ENCODE measurements around the gene CALCB. TPM values are rescaled to one million over a fixed set of nuclear protein-coding genes. Genes with fewer than 3 reads are reported as not detected.

The CALCB gene
- total RNA-seq, 2 experiments from 2014 or later, result 0.91 to 1.4 TPM

DNA sequence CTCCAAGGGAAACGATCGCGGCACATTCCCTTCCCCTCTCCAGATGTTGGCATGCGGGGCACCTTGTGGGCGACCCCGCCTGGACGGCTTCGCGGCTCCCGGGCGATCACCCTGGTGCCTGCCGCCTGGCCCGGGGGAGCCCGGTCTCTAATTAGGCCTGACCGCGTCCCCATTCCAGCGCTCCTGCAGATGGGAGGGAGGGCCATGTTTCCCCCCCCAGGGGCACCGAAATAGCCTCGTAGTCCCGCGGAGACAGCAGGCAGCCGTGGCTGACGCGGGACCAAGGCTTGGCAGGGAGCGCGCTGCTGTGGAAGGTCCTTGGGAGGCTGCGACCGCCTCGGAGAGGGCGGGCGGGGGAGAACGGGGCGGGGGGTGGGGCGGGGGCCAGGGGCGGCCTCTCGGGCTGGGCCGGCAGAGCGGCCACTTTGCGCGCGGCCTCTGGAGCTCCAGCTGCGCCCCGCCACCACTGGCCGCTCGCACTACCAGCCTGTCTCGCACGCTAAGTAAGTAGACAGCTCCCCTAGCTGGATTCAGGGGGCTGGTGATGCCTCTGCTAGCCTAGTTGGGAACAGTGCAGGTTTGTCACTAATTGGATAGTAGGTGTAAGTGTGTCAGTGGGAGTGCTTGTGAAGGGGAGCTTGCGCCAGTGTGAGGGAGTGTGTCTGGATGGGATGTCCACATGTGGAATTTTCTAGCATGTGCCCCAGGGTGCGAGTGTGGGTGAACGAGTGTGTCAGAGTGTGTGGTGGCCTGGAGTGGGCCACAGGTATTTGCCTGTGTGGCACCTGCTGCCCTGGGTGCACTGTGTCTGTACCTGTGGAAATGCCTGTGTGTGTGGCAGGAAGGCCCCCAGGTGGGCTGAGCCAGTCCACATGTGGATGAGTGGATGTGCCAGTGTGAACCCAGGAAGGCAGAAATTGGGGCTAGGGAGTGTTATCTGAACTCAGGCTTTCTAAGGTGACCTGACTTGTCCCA is 41.4 kb downstream of the CALCB start, which contains the start of gene INSC:
TSS of gene INSC (plus strand) at position 423 of the 975 bp plus-strand sequence. CDS start 34,252 bp downstream, outside the sequence.
- H3K27ac Mint-ChIP-seq, result no peak within 1 kb of the TSS

DNA sequence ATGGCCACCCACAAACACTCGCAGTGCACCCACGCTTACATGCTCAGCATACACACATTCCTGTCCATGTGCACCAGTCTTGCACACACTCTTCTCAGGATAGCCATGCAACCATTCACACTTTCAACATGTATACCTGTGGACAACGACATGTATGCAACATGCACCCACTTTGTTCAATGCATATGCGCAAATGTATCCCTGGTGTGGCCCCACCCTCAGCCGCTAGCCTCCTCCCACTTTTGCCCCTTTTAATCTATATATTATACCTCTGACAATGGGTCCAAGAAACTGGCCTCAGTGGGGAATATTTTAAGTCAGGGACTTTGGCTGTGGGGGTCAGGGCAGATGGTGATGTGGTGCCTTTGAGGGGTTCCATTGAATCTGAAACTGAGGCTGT is 42.3 kb downstream of the CALCB start:
- CTCF ChIA-PET, result interaction anchor here (4.4 kb wide), 1 partner anchor 15 kb away, joined by 22 read pairs; no protein-coding TSS in a partner anchor
- Mint-ChIP-seq H3K36me3 (peaks cover 3% of the 10 kb centered on the region), H3K27me3 (peaks cover 38% of the 10 kb centered on the region), H3K9me3 (ENCODE audit: low read depth) (no peaks in the 10 kb centered on the region), H3K4me1 (peaks cover 48% of the 10 kb centered on the region), H3K27ac (no peak overlapping the region), H3K4me3 (no peak overlapping the region)
- DNase-seq (no peak), ATAC-seq (no peak)

More for the DNA sequence above, 41.4 kb downstream of the CALCB start, which contains the start of gene INSC:
- Mint-ChIP-seq H3K9me3 (ENCODE audit: low read depth) (no peaks in the 10 kb centered on the region), H3K27me3 (peaks cover 34% of the 10 kb centered on the region), H3K4me1 (peaks cover 40% of the 10 kb centered on the region), H3K4me3 (no peak within 1 kb of the TSS), H3K36me3 (no peaks in the 10 kb centered on the region)
- DNase-seq (no peak), ATAC-seq (no peak)
- CTCF ChIA-PET, result interaction anchor here (3.5 kb wide), 1 partner anchor 14 kb away, joined by 13 read pairs; no protein-coding TSS in a partner anchor

DNA sequence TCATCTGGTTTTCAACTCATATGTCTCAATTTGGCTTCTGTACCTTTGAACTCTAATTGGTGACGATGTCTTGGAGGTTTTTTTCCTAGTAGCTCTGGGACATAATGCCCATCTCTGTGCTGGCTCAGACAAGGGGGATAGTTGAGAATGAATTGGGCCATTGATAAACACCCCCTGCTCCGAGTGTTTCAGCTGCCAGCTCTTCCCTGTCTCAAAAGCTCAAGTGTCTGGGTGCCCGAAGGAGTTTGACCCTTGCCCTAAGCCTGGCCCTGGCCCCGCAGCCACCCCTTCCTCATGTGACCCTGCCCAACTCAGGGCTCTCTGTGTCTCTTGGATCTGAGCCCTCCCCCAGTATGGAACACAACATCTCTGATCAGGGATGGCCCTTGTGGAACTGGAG is 44.4 kb downstream of the CALCB start:
- CTCF ChIA-PET, result interaction anchor here (1.1 to 4.4 kb wide), 5 partner anchors 17 to 210 kb away, joined by 3 to 22 read pairs (median 5); no protein-coding TSS in a partner anchor
- no peak overlapping the region for H3K4me3 Mint-ChIP-seq
- no peak overlapping the region for H3K27ac Mint-ChIP-seq
- ATAC-seq (no peak), DNase-seq (no peak)
- peaks cover 49% of the 10 kb centered on the region for H3K27me3 Mint-ChIP-seq
- peaks cover 3% of the 10 kb centered on the region for H3K36me3 Mint-ChIP-seq
- H3K9me3 Mint-ChIP-seq (ENCODE audit: low read depth), result no peaks in the 10 kb centered on the region
- peaks cover 48% of the 10 kb centered on the region for H3K4me1 Mint-ChIP-seq

DNA sequence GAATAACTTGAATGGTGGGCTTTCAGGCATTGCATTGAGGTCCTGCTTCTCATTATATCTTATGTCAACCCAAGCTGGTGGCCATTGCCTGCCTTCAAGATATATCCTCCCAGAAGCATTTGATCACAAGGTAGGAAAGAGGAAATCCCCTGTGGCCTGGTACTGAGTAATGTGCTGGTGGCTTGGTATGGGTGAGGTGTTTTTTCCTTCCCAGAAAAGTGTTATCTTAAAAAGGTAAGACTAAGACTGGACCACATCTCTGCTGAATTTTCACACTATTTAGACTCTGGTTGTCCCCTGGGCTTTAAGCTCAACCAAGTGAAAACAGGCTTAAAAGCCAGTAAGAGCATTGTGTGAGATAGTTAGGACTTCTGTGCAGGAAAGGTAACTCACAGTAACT is 45.0 kb downstream of the CALCB start:
- CTCF ChIA-PET, result interaction anchor here (0.5 to 4.4 kb wide), 6 partner anchors 18 to 211 kb away, joined by 3 to 22 read pairs (median 4); no protein-coding TSS in a partner anchor
- H3K36me3 Mint-ChIP-seq, result peaks cover 3% of the 10 kb centered on the region
- peak; percentile 83 for ATAC-seq
- no peaks in the 10 kb centered on the region for H3K9me3 Mint-ChIP-seq (ENCODE audit: low read depth)
- DNase-seq, result peak; percentile 62
- peaks cover 43% of the 10 kb centered on the region for H3K4me1 Mint-ChIP-seq
- peaks cover 51% of the 10 kb centered on the region for H3K27me3 Mint-ChIP-seq
- no peak overlapping the region for H3K4me3 Mint-ChIP-seq
- H3K27ac Mint-ChIP-seq, result peak overlapping the region; percentile 8

DNA sequence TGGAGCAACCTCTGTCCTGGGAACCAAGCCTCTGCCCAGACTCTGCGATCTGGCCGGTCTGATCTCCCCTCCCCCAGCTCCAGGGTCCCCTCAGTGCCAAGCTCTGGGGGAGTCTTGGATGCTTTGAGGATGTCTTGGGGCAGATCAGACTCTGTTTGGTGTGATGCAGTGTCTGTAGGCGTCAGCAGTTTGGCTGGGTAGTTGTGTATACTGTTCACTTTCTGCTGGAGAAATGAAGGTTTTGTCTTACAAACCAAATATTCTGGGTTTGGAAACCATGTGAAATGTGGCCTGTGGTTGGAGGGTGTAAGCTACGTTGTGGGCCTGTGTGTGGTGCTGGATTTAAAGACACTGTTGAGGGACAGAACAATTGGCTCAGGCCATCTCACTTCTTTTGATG is 46.0 kb downstream of the CALCB start:
- Mint-ChIP-seq H3K27ac (peak overlapping the region; percentile 1), H3K9me3 (ENCODE audit: low read depth) (no peaks in the 10 kb centered on the region), H3K36me3 (peaks cover 3% of the 10 kb centered on the region), H3K4me3 (no peak overlapping the region), H3K27me3 (peaks cover 49% of the 10 kb centered on the region), H3K4me1 (peaks cover 36% of the 10 kb centered on the region)
- DNase-seq (no peak), ATAC-seq (peak; percentile 28)
- CTCF ChIA-PET, result interaction anchor here (1.6 to 4.4 kb wide), 2 partner anchors 19 to 39 kb away, joined by 5 to 22 read pairs; no protein-coding TSS in a partner anchor

DNA sequence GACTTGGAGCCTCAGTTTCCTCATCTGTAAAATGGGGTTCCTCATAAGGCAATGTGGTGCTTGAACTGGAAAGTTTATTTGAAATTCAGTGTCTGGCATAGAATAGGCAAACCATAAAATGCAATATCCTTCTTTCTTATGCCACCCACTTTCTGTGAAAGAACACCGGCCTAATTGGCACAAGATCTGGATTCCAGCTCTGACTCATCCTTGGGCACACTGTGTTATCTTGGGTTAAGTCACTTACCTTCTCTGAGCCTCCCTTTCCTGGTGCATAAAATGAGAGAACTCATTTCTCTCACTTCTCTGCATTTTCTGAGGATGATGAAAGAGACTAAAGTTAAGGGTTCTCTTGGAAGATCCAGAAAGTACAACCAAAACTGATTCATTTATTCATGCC is 46.4 kb downstream of the CALCB start:
- H3K4me3 Mint-ChIP-seq, result no peak overlapping the region
- CTCF ChIA-PET, result interaction anchor here (4.4 kb wide), 1 partner anchor 19 kb away, joined by 22 read pairs; no protein-coding TSS in a partner anchor
- no peak overlapping the region for H3K27ac Mint-ChIP-seq
- ATAC-seq (no peak), DNase-seq (no peak)
- peaks cover 35% of the 10 kb centered on the region for H3K4me1 Mint-ChIP-seq
- peaks cover 53% of the 10 kb centered on the region for H3K27me3 Mint-ChIP-seq
- no peaks in the 10 kb centered on the region for H3K9me3 Mint-ChIP-seq (ENCODE audit: low read depth)
- peaks cover 3% of the 10 kb centered on the region for H3K36me3 Mint-ChIP-seq

DNA sequence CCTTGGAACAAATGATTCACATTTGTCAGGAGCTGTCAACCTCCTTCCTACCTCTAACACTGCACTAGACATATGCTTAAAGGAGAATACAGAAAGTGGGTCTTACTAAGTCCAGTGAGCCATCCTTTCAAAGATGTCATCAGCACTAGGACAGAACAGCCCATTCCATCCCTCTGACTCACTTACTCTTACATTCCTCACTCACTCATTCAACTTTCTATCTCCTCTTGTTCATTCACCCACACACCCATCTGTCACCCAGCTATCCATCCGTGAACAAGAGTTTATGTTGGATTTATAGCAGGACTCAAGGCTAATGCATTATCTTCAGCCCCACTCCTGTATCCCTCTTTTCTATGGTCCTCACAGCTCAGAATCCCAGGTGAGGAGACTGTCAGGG is 50.5 kb downstream of the CALCB start:
- DNase-seq (no peak), ATAC-seq (no peak)
- Mint-ChIP-seq H3K4me3 (no peak overlapping the region), H3K4me1 (peaks cover 17% of the 10 kb centered on the region), H3K27ac (no peak overlapping the region), H3K27me3 (peaks cover 57% of the 10 kb centered on the region), H3K9me3 (ENCODE audit: low read depth) (no peaks in the 10 kb centered on the region), H3K36me3 (peaks cover 3% of the 10 kb centered on the region)
- CTCF ChIA-PET, result no interaction called here

DNA sequence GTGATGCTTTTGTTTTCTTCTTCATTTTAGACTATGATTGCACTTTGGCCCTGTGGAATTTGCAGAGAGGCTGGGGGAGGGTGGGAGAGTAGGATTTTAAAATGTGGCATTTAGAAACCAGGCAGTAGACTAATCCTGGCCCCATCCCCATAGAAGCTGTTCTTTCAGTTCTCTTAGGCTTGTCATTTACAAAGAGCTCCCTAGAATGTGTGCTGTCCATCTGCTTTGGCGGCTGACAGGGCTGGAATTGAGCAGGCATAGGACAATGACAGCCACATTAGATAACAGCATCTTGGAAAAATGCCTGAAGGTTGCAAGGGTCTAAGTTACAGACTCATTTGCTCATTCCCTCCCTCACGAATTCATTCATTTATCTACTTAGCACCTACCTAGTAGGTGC is 51.1 kb downstream of the CALCB start:
- ATAC-seq, result no peak
- Mint-ChIP-seq H3K4me3 (no peak overlapping the region), H3K4me1 (peaks cover 10% of the 10 kb centered on the region), H3K27ac (no peak overlapping the region), H3K9me3 (ENCODE audit: low read depth) (no peaks in the 10 kb centered on the region), H3K36me3 (peaks cover 3% of the 10 kb centered on the region), H3K27me3 (peaks cover 57% of the 10 kb centered on the region)
- no peak for DNase-seq
- CTCF ChIA-PET, result no interaction called here

DNA sequence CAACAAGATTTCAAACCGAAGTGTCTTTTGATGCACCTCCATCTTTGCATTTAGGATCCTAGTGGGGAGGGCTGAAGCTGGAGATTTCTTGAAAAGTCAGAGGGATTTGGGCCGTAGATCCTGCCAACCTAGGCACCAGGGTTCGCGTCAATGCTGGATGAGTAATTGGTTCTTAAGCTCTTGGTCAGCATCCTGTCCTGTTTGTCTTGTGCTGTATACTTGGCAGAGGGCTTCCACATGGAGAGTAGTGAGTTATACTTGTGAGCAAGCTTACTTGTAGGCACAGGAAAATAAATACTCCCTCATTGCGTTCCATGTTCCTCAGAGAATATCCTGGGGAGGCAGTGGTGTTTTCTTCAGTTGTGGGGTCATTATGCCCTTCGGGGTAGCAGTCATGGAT is 53.9 kb downstream of the CALCB start:
- Mint-ChIP-seq H3K27ac (no peak overlapping the region), H3K36me3 (no peaks in the 10 kb centered on the region), H3K27me3 (peaks cover 62% of the 10 kb centered on the region), H3K9me3 (ENCODE audit: low read depth) (no peaks in the 10 kb centered on the region), H3K4me1 (no peaks in the 10 kb centered on the region), H3K4me3 (no peak overlapping the region)
- ATAC-seq (no peak), DNase-seq (no peak)
- CTCF ChIA-PET, result no interaction called here

Other genes starting within 250 kb of the CALCB start
- gene CYP2R1, start 181.4 kb upstream of the CALCB start, total RNA-seq, result 10 to 100 TPM; 11.7 to 16.6 TPM
- not detected for gene CALCA, start 101.2 kb upstream of the CALCB start, total RNA-seq
- under 1 TPM; 0.49 to 0.61 TPM for gene INSC, start 41.3 kb downstream of the CALCB start, total RNA-seq